Stomach (tissue), 9 donors: ENCODE data around the gene PDE4D. TPM values are rescaled to one million over a fixed set of nuclear protein-coding genes. Genes with fewer than 3 reads are reported as not detected.

Experiments
- DNase-seq, 2 donors: peaks; one replicate each; pipeline versions ENCODE4 v3.0.0 to v3.0.0-alpha.2; 2013 to 2019
- H3K27ac ChIP-seq, 5 donors: fragments of 200-600 bp in 4 of 5; sonication (generic) in 4 of 5; one replicate each; pipeline ENCODE4 v1.5.1; 2013 to 2019; ENCODE audit warnings: mild to moderate bottlenecking in 1 of 5, moderate library complexity in 1 of 5
- H3K27me3 ChIP-seq, 3 donors: fragments of 200-600 bp; sonication (generic); one replicate each; pipeline ENCODE4 v1.5.1; 2017 to 2019; ENCODE audit warnings: mixed run types in 1 of 3
- H3K36me3 ChIP-seq, 4 donors: fragments of 200-600 bp; sonication (generic); 1 replicate in 3 of 4; 2 replicates in 1 of 4; pipeline ENCODE4 v1.5.1; 2016 to 2019
- H3K4me1 ChIP-seq, 4 donors: fragments of 200-600 bp; sonication (generic); one replicate each; pipeline ENCODE4 v1.5.1; 2016 to 2019
- H3K4me3 ChIP-seq, 4 donors: fragments of 200-600 bp; sonication (generic) in 3 of 4; one replicate each; pipeline ENCODE4 v1.5.1; 2016 to 2019; ENCODE audit warnings: mild to moderate bottlenecking in 1 of 4
- H3K9me3 ChIP-seq, 4 donors: fragments of 200-600 bp; sonication (generic); one replicate each; pipeline ENCODE4 v1.5.1; 2016 to 2019
- CTCF ChIP-seq, 7 experiments: fragments of 450-650 bp in 4 of 7; fragments of 200-600 bp in 3 of 7; sonication (generic) in 3 of 7; IDR thresholded peaks; one replicate each; pipeline ENCODE4 v1.5.1; 2016 to 2019; ENCODE audit warnings: antibody characterized with exemption in 7 of 7, control low read depth in 2 of 7, mild to moderate bottlenecking in 1 of 7
- EP300 ChIP-seq: sonication (generic); formaldehyde crosslinking; IDR thresholded peaks from one replicate; pipeline ENCODE4 v1.6.1; 2017; ENCODE audit warnings: antibody characterized with exemption
- POLR2A ChIP-seq, 4 donors: fragments of 450-650 bp; IDR thresholded peaks; one replicate each; pipeline ENCODE4 v1.6.1; 2016; ENCODE audit warnings: antibody characterized with exemption in 4 of 4, control low read depth in 2 of 4, mild to moderate bottlenecking in 1 of 4, moderate library complexity in 1 of 4
- POLR2AphosphoS5 ChIP-seq, 3 donors: sonication (generic); formaldehyde crosslinking; IDR thresholded peaks; one replicate each; pipeline ENCODE4 v1.6.1; 2016; ENCODE audit warnings: antibody characterized with exemption in 3 of 3
- WGBS, 5 donors: extraction: QIAGEN DNeasy Blood & Tissue Kit in 3 of 5; methylation state at CpG; one replicate each; pipeline versions ENCODE4 v1.1.5 to v1.1.7; 2013 to 2018; 5-methylcytosine and 5-hydroxymethylcytosine counted together
- intact Hi-C: fragments of 100-400 bp; cut with DNase I; formaldehyde crosslinking; loops from one replicate; pipeline ENCODE4 v1.15.1; 2023; ENCODE audit warnings: low total_unique reads
- polyA plus RNA-seq, 3 donors: library from polyadenylated mRNA; stranded (reverse); fragments of 200-250 nt; gene quantifications; one replicate each; pipeline ENCODE4 v1.2.3, GENCODE V29; 2013
- total RNA-seq, 5 donors: library from RNA; depleted of rRNA; stranded (reverse); fragments of >200 nt; gene quantifications; one replicate each; pipeline versions ENCODE4 v1.1.0 to v1.2.3, GENCODE V29; 2014 to 2016
- donor health status: healthy with polysubstance abuse.
- donor health status: Bipolar disorder and iron deficiency.
- donor health status: healthy.

The PDE4D gene
- total and polyA plus RNA-seq, 8 donors: 3.1 to 147 (median 97.3) TPM

DNA sequence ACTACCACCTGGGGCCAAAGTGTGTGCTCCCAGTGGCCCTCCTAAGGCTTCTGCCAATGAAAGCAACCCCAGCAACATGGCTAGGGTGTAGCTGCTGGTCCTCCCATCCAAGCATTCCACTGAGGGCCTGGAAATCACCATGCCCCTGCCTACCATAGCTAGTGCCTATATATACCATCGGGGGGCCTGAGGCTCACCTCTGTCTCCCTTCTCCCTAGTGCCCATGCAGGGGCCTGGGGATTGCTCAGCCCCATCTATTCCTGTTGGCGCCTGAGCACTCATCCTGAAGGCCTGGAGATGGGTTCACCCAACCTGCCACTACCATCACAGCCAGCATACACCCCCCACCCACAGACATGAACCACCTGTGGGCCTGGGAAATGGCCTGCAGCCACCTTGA lies 943.3 kb downstream of the PDE4D start:
- TF ChIP-seq EP300: no peak
- TF ChIP-seq POLR2AphosphoS5 (IDR thresholded peaks at IDR 0.05): no peak
- no peak for TF ChIP-seq POLR2A (IDR thresholded peaks at IDR 0.05)
- no peak for TF ChIP-seq CTCF (IDR thresholded peaks at IDR 0.05)
- no peaks in the 10 kb centered on the region for H3K4me1 ChIP-seq
- no peak overlapping the region for H3K4me3 ChIP-seq
- H3K9me3 ChIP-seq: no peaks in the 10 kb centered on the region
- WGBS, 5 donors: 38 to 69% (median 50%) methylated on average over 1 to 2 of the region's 2 CpGs
- no peak overlapping the region for H3K27ac ChIP-seq
- H3K27me3 ChIP-seq: no peaks in the 10 kb centered on the region
- H3K36me3 ChIP-seq: no peaks in the 10 kb centered on the region
- DNase-seq: no peak
- intact Hi-C loops: no loop called here

DNA sequence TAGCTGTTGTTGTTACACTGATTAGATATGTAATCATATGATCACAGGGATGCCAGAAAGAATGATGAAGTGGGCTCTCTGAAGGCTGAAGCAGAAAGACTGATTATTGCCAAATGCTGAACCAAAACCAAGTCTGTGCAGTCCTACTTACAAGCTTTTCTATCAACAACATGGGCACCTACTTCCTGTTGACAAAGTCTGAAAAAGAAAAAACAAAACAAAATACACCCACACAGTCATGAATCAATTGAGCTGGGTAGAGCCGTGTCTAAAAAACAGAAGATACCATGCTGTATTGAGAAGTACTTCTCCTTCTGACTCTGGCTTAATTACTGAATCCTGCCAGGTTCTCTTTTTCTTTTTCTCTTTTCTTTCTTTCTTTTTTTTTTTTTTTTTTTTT lies 947.3 kb downstream of the PDE4D start:
- intact Hi-C loops: no loop called here
- Histone ChIP-seq H3K9me3 (no peaks in the 10 kb centered on the region), H3K4me1 (no peaks in the 10 kb centered on the region), H3K27me3 (no peaks in the 10 kb centered on the region), H3K4me3 (no peak overlapping the region), H3K36me3 (no peaks in the 10 kb centered on the region), H3K27ac (no peak overlapping the region)
- 0 to 50% (median 0%) methylated on average over 1 of the region's 1 CpG for WGBS, 5 donors
- DNase-seq: no peak
- TF ChIP-seq CTCF (IDR thresholded peaks at IDR 0.05): no peak
- no peak for TF ChIP-seq POLR2A (IDR thresholded peaks at IDR 0.05)
- TF ChIP-seq POLR2AphosphoS5 (IDR thresholded peaks at IDR 0.05): no peak
- TF ChIP-seq EP300: no peak

- WGBS, 5 donors: 94 to 97% (median 95%) methylated on average over 1 of the region's 1 CpG
- intact Hi-C loops: no loop called here
Observed at GRCh38 chr5:58944221-58944620, 949.3 kb downstream of the PDE4D start.

DNA sequence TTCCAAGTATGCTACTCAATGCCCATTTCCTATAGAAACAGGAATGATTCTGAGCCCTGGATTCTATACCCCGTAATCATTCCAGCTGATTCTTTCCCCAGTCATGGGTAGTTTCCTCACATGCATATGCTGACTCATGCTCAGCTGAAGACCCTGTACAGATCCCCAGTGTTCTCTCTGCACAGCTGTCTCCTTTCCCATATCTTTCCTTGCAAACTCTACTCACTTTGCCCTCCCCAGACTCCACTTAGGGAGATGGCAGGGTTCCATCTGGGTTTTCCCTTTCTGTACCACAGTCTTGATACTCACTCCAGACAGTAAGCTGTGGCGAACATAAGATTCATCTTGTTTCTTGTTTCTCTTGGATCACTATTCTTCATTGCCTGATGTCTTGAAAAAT lies 953.1 kb downstream of the PDE4D start:
- H3K4me1 ChIP-seq: no peaks in the 10 kb centered on the region
- no peak for TF ChIP-seq CTCF (IDR thresholded peaks at IDR 0.05)
- TF ChIP-seq POLR2A (IDR thresholded peaks at IDR 0.05): no peak
- TF ChIP-seq EP300: no peak
- no peak for TF ChIP-seq POLR2AphosphoS5 (IDR thresholded peaks at IDR 0.05)
- intact Hi-C loops: no loop called here
- no peaks in the 10 kb centered on the region for H3K36me3 ChIP-seq
- H3K9me3 ChIP-seq: no peaks in the 10 kb centered on the region
- no peaks in the 10 kb centered on the region for H3K27me3 ChIP-seq
- no peak overlapping the region for H3K4me3 ChIP-seq
- DNase-seq: peak in 1 of 2 donors; percentile 67
- H3K27ac ChIP-seq: no peak overlapping the region
- WGBS, 5 donors: 64 to 85% (median 78%) methylated on average over 2 of the region's 2 CpGs

More at GRCh38 chr5:58944221-58944620, 949.3 kb downstream of the PDE4D start:
- Histone ChIP-seq H3K27ac (no peak overlapping the region), H3K4me3 (no peak overlapping the region), H3K36me3 (no peaks in the 10 kb centered on the region), H3K9me3 (no peaks in the 10 kb centered on the region), H3K4me1 (no peaks in the 10 kb centered on the region), H3K27me3 (no peaks in the 10 kb centered on the region)
- TF ChIP-seq POLR2A (IDR thresholded peaks at IDR 0.05): no peak
- no peak for TF ChIP-seq CTCF (IDR thresholded peaks at IDR 0.05)
- no peak for TF ChIP-seq EP300
- no peak for TF ChIP-seq POLR2AphosphoS5 (IDR thresholded peaks at IDR 0.05)
- DNase-seq: no peak
